Stimulated activated CD4-positive, alpha-beta T cell treated with anti-CD3 and anti-CD28 coated beads, TNF-alpha, amount 100 ng/mL, for 1 hour (primary cell): Measurements from ENCODE around the gene CAPRIN1.
"Not testable (repeated sequence)": the region's sequence is repeated elsewhere in the genome, so short reads cannot be mapped to it uniquely, and the experiment has no call there.

Experiments used
- DNase-seq, 3 donors: peaks; one replicate each; pipeline ENCODE4 v3.0.0-alpha.2; 2020; ENCODE audit warnings: low read depth in 3 of 3, low spot score in 1 of 3

Gene CAPRIN1

GRCh38 chr11:34050581-34051348, 766 bp upstream of the CAPRIN1 start:
- no peak for DNase-seq

- peak; percentile 69 to 93 (median 73) for DNase-seq
These were observed 591 bp downstream of the CAPRIN1 start for GRCh38 chr11:34052036-34052607.

DNA sequence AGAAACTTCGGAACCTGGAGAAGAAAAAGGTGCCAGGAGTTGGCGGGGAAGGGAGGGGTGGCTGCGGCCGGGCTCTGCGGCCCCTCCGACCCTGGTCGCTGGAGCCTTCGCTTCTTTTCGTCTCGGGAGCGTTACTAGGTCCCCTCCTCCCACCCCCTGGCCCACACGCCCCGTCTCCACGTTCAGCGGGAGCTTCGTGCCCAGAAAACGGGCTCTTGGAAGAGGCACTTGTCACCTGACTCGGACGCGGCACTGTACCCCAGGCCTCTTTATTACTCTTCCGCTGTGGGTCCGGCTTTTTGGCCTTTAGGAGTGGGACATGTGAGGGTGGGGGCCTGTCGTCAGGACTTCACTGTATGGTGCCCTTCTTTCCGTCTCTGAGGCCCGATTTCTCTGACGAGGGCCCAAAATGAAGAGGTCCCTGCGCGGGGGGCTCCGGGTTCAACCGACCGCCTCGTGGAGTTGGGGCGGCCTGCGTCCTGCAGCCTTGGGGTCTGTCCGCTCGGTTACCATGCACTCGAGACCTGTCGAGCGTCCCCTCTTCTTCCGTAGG, 1.2 kb downstream of the CAPRIN1 start:
- peak in 1 of 3 donors; percentile 27 for DNase-seq

DNA sequence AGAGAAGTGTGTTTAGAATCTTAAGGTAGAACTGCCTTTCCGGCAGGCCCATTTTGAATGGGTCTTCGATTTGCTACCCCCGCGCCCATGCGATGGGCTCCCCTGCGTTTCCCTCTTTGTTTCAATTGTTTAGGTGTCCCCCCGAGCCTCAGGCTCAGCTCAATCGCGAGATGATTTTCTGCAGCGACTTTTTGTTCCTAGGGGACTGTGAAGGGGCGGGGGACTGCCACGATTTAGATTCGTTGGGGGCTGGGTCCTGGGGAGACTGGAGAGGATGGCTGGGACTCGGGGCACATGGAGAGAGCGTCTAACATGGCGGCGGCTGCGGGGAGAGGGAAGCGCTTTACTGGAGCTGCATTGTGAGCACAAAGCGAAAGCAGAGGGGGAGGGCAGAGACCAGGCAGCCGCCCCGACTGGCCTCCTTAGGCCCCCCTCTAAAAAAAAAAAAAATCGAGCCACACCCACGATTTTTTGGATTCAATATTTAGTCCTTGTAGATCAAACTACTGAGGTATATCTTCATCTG, 1.7 kb downstream of the CAPRIN1 start:
- DNase-seq = peak; percentile 37 to 56 (median 47)

GRCh38 chr11:34054351-34054750, 2.8 kb downstream of the CAPRIN1 start:
- DNase-seq = not testable (repeated sequence)

DNA sequence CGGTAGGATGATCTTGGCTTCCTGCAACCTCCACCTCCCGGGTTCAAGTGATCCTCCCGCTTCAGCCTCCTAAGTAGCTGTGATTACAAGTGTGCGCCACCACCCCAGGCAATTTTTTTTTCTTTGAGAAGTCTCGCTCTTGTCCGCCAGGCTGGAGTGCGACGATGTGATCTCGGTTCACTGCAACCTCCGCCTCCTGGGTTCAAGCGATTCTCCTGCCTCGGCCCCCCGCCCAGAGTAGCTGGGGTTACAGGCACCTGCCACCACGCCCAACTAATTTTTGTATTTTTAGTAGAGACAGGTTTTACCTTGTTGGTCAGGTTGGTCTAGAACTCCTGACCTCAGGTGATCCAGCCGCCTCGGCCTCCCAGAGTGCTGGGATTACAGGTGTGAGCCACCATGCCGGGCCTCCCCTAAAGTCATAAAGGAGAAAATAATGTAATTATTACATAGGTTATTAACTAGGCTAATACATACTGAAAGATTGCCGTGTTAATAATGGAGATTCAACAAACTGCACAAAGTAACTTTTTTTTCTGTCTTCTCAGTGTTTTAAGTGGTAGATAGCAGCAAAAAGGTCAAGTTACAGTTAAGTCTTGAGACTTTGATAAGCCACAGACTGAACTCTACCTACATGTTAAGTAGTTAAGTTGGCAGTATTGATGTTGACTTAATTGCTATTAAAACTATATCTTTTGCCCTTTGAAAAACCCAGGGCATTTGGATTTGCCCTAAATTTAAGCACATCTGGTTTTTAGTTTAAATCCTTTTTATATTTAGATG, 3.9 kb downstream of the CAPRIN1 start:
- DNase-seq = no peak

- no peak for DNase-seq
These were observed 5.1 kb downstream of the CAPRIN1 start for GRCh38 chr11:34056672-34057071.

GRCh38 chr11:34063061-34063795, 11.7 kb downstream of the CAPRIN1 start:
- no peak for DNase-seq

GRCh38 chr11:34064291-34064690, 12.8 kb downstream of the CAPRIN1 start:
- DNase-seq = no peak

GRCh38 chr11:34065505-34066203, 14.1 kb downstream of the CAPRIN1 start:
- no peak for DNase-seq

- DNase-seq = not testable (repeated sequence)
These were observed 15.2 kb downstream of the CAPRIN1 start for GRCh38 chr11:34066766-34067165.

- no peak for DNase-seq
These were observed 16.0 kb downstream of the CAPRIN1 start for GRCh38 chr11:34067383-34068065.

- no peak for DNase-seq
These were observed 16.6 kb downstream of the CAPRIN1 start for GRCh38 chr11:34068111-34068510.

DNA sequence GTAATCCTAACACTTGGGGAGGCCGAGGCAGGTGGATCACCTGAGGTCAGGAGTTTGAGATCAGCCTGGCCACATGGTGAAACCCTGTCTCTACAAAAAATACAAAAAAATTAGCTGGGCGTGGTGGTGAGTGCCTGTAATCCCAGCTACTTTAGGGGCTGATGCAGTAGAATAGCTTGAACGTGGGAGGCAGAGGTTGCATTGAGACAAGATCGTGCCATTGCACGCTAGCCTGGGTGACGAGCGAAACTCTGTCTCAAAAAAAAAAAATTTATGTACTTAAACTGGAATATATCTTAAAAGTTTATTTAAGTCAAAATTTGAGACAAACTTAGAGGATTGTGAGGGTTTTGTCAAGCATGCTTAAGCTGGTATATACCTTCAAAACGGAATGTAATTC, 19.8 kb downstream of the CAPRIN1 start:
- DNase-seq = not testable (repeated sequence)

GRCh38 chr11:34072041-34072440, 20.5 kb downstream of the CAPRIN1 start:
- no peak for DNase-seq

GRCh38 chr11:34072832-34073231, 21.3 kb downstream of the CAPRIN1 start:
- no peak for DNase-seq

- no peak for DNase-seq
These were observed 22.9 kb downstream of the CAPRIN1 start for GRCh38 chr11:34074391-34074790.

DNA sequence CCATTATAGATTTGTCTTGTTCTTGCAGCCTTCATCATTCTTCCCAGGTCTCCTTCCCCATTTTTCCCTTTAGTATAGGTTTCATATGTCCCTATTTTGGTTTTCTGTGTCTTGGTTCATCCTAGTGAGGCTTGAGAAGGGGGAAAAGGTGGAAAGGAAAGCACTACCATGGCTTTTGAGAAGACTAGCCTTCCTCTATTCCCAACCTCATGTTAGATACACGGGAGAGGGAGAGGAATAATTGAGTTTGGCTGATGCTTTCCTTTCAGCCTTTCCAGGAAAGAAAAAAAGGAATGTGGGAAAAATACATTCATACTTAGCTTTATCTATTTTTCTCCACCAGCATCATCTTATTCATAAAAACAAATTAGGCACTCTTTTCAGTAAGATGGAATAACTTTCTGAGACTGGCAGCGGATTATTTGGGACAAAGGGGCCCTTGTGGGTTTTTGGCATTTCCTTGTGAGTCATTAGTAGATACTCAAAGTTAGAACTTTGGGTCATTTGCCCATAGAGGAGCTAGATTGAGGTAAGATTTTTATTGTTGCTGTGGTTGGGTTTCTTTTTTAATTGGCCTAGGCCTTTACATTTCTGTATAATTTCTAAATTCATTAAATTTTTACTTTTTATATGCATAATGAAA, 23.8 kb downstream of the CAPRIN1 start:
- DNase-seq = no peak

DNA sequence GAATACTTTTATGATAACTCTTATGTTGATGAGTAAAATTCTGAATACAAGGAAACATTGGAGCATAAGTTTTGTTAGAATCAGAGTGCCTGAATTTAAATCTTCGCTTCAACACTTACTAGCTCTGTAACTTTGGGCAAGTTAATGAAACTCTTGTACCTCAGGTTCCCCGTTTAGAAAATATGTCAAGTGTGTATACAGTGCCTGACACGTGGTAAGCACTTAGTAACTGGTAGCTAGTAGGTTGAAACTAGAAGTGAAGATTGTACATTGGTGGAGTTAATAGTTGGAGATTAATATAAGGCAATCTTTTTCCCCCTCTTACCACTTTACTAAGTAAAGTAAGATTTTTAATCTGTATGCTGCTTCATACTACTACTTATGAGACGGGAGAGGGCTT, 29.1 kb downstream of the CAPRIN1 start:
- no peak for DNase-seq
